Astrocyte (in vitro differentiated cells and primary cell): ENCODE data around the gene CAMP. TPM values are rescaled to one million over a fixed set of nuclear protein-coding genes. Genes with fewer than 3 reads are reported as not detected.

ENCODE experiments used
- DNase-seq: peaks from one replicate; pipeline ENCODE4 v3.0.0-alpha.2; 2010; ENCODE audit warnings: low read depth
- FAIRE-seq: peaks from 2 replicates; lab custom pipeline; 2011; peaks lifted over from hg19 to GRCh38; lab: Jason Lieb, UNC
- H2AFZ ChIP-seq: 2 replicates; pipeline ENCODE4 v1.6.0; 2012; ENCODE audit warnings: low read depth, low read length, inconsistent platforms
- H3K27ac ChIP-seq: 2 replicates; pipeline ENCODE4 v1.5.1; 2011; ENCODE audit warnings: low read depth, low read length, inconsistent platforms
- H3K27me3 ChIP-seq: 2 replicates; pipeline ENCODE4 v1.6.0; 2011; ENCODE audit warnings: low read length, inconsistent platforms; ENCODE audit not compliant: insufficient read depth
- H3K36me3 ChIP-seq: 2 replicates; pipeline ENCODE4 v1.5.1; 2011; ENCODE audit warnings: low read length, inconsistent platforms; ENCODE audit not compliant: insufficient read depth
- H3K4me1 ChIP-seq: 2 replicates; pipeline ENCODE4 v1.5.1; 2011; ENCODE audit warnings: low read length, inconsistent platforms; ENCODE audit not compliant: insufficient read depth
- H3K4me2 ChIP-seq: 2 replicates; pipeline ENCODE4 v1.6.0; 2012; ENCODE audit warnings: low read length, inconsistent platforms
- H3K4me3 ChIP-seq: 2 replicates; pipeline ENCODE4 v1.5.1; 2011; ENCODE audit warnings: low read depth, mild to moderate bottlenecking, low read length, inconsistent platforms; ENCODE audit not compliant: insufficient read depth
- H3K79me2 ChIP-seq: 2 replicates; pipeline ENCODE4 v1.6.0; 2012; ENCODE audit warnings: mild to moderate bottlenecking, low read length, inconsistent platforms; ENCODE audit not compliant: insufficient read depth
- H3K9ac ChIP-seq: 2 replicates; pipeline ENCODE4 v1.6.0; 2012; ENCODE audit warnings: mild to moderate bottlenecking, low read length, inconsistent platforms
- H3K9me3 ChIP-seq: 2 replicates; pipeline ENCODE4 v1.5.1; 2012; ENCODE audit warnings: low read depth, mild to moderate bottlenecking, low read length, inconsistent platforms; ENCODE audit not compliant: insufficient read depth
- H4K20me1 ChIP-seq: 2 replicates; pipeline ENCODE4 v1.6.0; 2012; ENCODE audit warnings: low read length, inconsistent platforms; ENCODE audit not compliant: insufficient read depth
- H3K27ac Mint-ChIP-seq: one replicate; pipeline ENCODE4 v1.8.0; 2021; ENCODE audit warnings: mild to moderate bottlenecking, mixed read lengths; ENCODE audit not compliant: unreplicated experiment
- H3K27me3 Mint-ChIP-seq: one replicate; pipeline ENCODE4 v1.8.0; 2021; ENCODE audit warnings: low read depth, mixed read lengths; ENCODE audit not compliant: unreplicated experiment
- H3K36me3 Mint-ChIP-seq: one replicate; pipeline ENCODE4 v1.8.0; 2021; ENCODE audit warnings: low read depth, mixed read lengths; ENCODE audit not compliant: unreplicated experiment
- H3K4me1 Mint-ChIP-seq: one replicate; pipeline ENCODE4 v1.8.0; 2021; ENCODE audit warnings: low read depth, mixed read lengths; ENCODE audit not compliant: unreplicated experiment
- H3K4me3 Mint-ChIP-seq: one replicate; pipeline ENCODE4 v1.8.0; 2021; ENCODE audit warnings: mild to moderate bottlenecking, moderate library complexity, mixed read lengths; ENCODE audit not compliant: unreplicated experiment
- H3K9me3 Mint-ChIP-seq: one replicate; pipeline ENCODE4 v1.8.0; 2021; ENCODE audit warnings: mild to moderate bottlenecking, mixed read lengths; ENCODE audit not compliant: unreplicated experiment
- EZH2 ChIP-seq: IDR thresholded peaks from 2 replicates; pipeline ENCODE4 v1.6.1; 2012; ENCODE audit warnings: mild to moderate bottlenecking, low read length, inconsistent platforms; ENCODE audit not compliant: insufficient read depth
- total RNA-seq: library from RNA; stranded (reverse); gene quantifications from 2 replicates; pipeline ENCODE4 v1.2.1, GENCODE V29; 2021
- TF ChIP-seq, protein P1 (sequence below): IDR thresholded peaks from 2 replicates; pipeline ENCODE4 v1.5.1; 2011; ENCODE audit warnings: low read depth, mild to moderate bottlenecking, inconsistent platforms, low read length, moderate library complexity; ENCODE audit not compliant: insufficient read depth

CAMP gene
- total RNA-seq, 1 donor from 2014 or later, result not detected

- Mint-ChIP-seq H3K36me3 (no peaks in the 10 kb centered on the region), H3K27ac (no peak overlapping the region), H3K4me1 (no peaks in the 10 kb centered on the region), H3K4me3 (no peak overlapping the region), H3K27me3 (peaks cover 6% of the 10 kb centered on the region), H3K9me3 (no peaks in the 10 kb centered on the region)
- Histone ChIP-seq H4K20me1 (no peaks in the 10 kb centered on the region), H3K4me2 (no peak overlapping the region), H3K9ac (no peak overlapping the region), H3K36me3 (peaks cover 2% of the 10 kb centered on the region), H3K4me3 (no peak overlapping the region), H3K4me1 (peaks cover 16% of the 10 kb centered on the region), H3K79me2 (peaks cover 19% of the 10 kb centered on the region), H3K27me3 (no peaks in the 10 kb centered on the region), H2AFZ (no peak overlapping the region), H3K27ac (no peak overlapping the region), H3K9me3 (no peaks in the 10 kb centered on the region)
- TF ChIP-seq EZH2, result no peak
- TF ChIP-seq, protein P1, sequence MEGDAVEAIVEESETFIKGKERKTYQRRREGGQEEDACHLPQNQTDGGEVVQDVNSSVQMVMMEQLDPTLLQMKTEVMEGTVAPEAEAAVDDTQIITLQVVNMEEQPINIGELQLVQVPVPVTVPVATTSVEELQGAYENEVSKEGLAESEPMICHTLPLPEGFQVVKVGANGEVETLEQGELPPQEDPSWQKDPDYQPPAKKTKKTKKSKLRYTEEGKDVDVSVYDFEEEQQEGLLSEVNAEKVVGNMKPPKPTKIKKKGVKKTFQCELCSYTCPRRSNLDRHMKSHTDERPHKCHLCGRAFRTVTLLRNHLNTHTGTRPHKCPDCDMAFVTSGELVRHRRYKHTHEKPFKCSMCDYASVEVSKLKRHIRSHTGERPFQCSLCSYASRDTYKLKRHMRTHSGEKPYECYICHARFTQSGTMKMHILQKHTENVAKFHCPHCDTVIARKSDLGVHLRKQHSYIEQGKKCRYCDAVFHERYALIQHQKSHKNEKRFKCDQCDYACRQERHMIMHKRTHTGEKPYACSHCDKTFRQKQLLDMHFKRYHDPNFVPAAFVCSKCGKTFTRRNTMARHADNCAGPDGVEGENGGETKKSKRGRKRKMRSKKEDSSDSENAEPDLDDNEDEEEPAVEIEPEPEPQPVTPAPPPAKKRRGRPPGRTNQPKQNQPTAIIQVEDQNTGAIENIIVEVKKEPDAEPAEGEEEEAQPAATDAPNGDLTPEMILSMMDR, result no peak
- FAIRE-seq, result no peak
- no peak for DNase-seq
These were observed 32.4 kb upstream of the CAMP start for GRCh38 chr3:48190911-48191310.

GRCh38 chr3:48194446-48195071 lies 28.7 kb upstream of the CAMP start:
- H3K79me2 ChIP-seq, result no peaks in the 10 kb centered on the region
- Mint-ChIP-seq H3K36me3 (no peaks in the 10 kb centered on the region), H3K27ac (no peak overlapping the region), H3K4me3 (no peak overlapping the region), H3K27me3 (peaks cover 12% of the 10 kb centered on the region), H3K9me3 (no peaks in the 10 kb centered on the region), H3K4me1 (no peaks in the 10 kb centered on the region)
- no peaks in the 10 kb centered on the region for H3K27me3 ChIP-seq
- H3K9me3 ChIP-seq, result no peaks in the 10 kb centered on the region
- no peaks in the 10 kb centered on the region for H4K20me1 ChIP-seq
- H3K4me2 ChIP-seq, result peak overlapping the region; percentile 32
- peak; percentile 24 for DNase-seq
- no peak overlapping the region for H2AFZ ChIP-seq
- no peak overlapping the region for H3K9ac ChIP-seq
- TF ChIP-seq, protein P1, result peak; percentile 90
- no peak for TF ChIP-seq EZH2
- no peak overlapping the region for H3K27ac ChIP-seq
- no peak for FAIRE-seq
- no peaks in the 10 kb centered on the region for H3K36me3 ChIP-seq
- no peaks in the 10 kb centered on the region for H3K4me1 ChIP-seq
- no peak overlapping the region for H3K4me3 ChIP-seq

- Mint-ChIP-seq H3K27ac (no peak overlapping the region), H3K36me3 (no peaks in the 10 kb centered on the region), H3K4me1 (no peaks in the 10 kb centered on the region), H3K27me3 (peaks cover 7% of the 10 kb centered on the region), H3K4me3 (no peak overlapping the region), H3K9me3 (no peaks in the 10 kb centered on the region)
- no peaks in the 10 kb centered on the region for H3K79me2 ChIP-seq
- H3K27ac ChIP-seq, result no peak overlapping the region
- H3K9ac ChIP-seq, result no peak overlapping the region
- peaks cover 4% of the 10 kb centered on the region for H3K27me3 ChIP-seq
- no peak overlapping the region for H3K4me3 ChIP-seq
- no peaks in the 10 kb centered on the region for H3K36me3 ChIP-seq
- H2AFZ ChIP-seq, result no peak overlapping the region
- no peak for TF ChIP-seq EZH2
- TF ChIP-seq, protein P1, result no peak
- no peak for FAIRE-seq
- H3K4me1 ChIP-seq, result no peaks in the 10 kb centered on the region
- no peak overlapping the region for H3K4me2 ChIP-seq
- no peaks in the 10 kb centered on the region for H3K9me3 ChIP-seq
- no peak for DNase-seq
- H4K20me1 ChIP-seq, result no peaks in the 10 kb centered on the region
These were observed 26.7 kb upstream of the CAMP start for GRCh38 chr3:48196611-48197010.
